HEK293T (cell line): ENCODE results near the gene XRCC1.

Source experiments
- ARNT ChIP-seq: fragments of 450-650 bp; IDR thresholded peaks from 2 replicates; pipeline ENCODE4 v1.6.1; 2017; ENCODE audit warnings: mild to moderate bottlenecking
- BHLHE40 ChIP-seq: fragments of 450-650 bp; IDR thresholded peaks from 2 replicates; pipeline ENCODE4 v1.6.1; 2016; ENCODE audit warnings: mild to moderate bottlenecking, moderate library complexity, borderline replicate concordance
- FOXA1 ChIP-seq: fragments of 450-650 bp; IDR thresholded peaks from 2 replicates; pipeline ENCODE4 v1.6.1; 2016; ENCODE audit warnings: mild to moderate bottlenecking
- FOXK2 ChIP-seq: fragments of 450-650 bp; IDR thresholded peaks from 2 replicates; pipeline ENCODE4 v1.6.1; 2016; ENCODE audit warnings: mild to moderate bottlenecking
- FOXM1 ChIP-seq: fragments of 450-650 bp; IDR thresholded peaks from 2 replicates; pipeline ENCODE4 v1.6.1; 2017; ENCODE audit warnings: mild to moderate bottlenecking, borderline replicate concordance
- NFRKB ChIP-seq: fragments of 450-650 bp; IDR thresholded peaks from 2 replicates; pipeline ENCODE4 v1.6.1; 2016; ENCODE audit warnings: mild to moderate bottlenecking, moderate library complexity
- SUZ12 ChIP-seq: fragments of 450-650 bp; IDR thresholded peaks from 2 replicates; pipeline ENCODE4 v1.6.1; 2016; ENCODE audit warnings: mild to moderate bottlenecking
- TARDBP ChIP-seq: fragments of 450-650 bp; IDR thresholded peaks from 2 replicates; pipeline ENCODE4 v1.6.1; 2016
- ZNF384 ChIP-seq: fragments of 450-650 bp; IDR thresholded peaks from 2 replicates; pipeline ENCODE4 v1.6.1; 2016
- TF ChIP-seq, protein P1 (sequence below): fragments of 450-650 bp; IDR thresholded peaks from 2 replicates; pipeline ENCODE4 v1.6.1; 2016

DNA sequence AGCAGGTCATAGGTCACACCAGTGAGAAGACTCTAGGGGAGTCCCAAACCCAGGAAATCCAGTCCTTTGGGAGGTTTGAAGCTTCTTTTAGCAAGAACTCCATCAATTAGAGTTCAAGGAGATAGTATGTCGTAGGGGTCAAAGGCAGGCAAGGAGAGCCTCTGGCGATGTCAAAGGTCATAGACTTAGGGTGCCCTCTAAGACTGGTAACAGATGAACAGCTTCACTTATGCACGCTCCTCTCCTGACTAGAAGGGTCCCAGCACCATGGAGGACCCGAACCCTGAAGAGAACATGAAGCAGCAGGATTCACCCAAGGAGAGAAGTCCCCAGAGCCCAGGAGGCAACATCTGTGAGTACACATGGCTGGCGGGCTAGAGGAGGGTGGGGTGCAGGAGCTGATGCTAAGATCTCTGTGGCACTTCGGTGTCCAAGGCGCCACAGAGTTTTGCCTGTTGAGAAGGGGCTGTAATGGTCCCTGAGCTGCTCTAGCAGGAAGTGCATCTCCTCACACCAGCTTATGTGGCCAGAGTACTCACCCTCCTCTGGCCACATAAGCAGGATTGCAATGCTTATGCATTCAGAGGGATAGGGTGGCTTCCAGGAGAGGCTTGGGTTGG, 21.6 kb upstream of the XRCC1 start:
- TF ChIP-seq NFRKB: no peak
- TF ChIP-seq ARNT: no peak
- TF ChIP-seq ZNF384: no peak
- no peak for TF ChIP-seq BHLHE40
- TF ChIP-seq SUZ12: no peak
- TF ChIP-seq FOXA1: no peak
- no peak for TF ChIP-seq FOXM1
- TF ChIP-seq FOXK2: no peak
- no peak for TF ChIP-seq TARDBP
- TF ChIP-seq, protein P1, sequence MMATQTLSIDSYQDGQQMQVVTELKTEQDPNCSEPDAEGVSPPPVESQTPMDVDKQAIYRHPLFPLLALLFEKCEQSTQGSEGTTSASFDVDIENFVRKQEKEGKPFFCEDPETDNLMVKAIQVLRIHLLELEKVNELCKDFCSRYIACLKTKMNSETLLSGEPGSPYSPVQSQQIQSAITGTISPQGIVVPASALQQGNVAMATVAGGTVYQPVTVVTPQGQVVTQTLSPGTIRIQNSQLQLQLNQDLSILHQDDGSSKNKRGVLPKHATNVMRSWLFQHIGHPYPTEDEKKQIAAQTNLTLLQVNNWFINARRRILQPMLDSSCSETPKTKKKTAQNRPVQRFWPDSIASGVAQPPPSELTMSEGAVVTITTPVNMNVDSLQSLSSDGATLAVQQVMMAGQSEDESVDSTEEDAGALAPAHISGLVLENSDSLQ: no peak
